WTC11 (cell line): ENCODE data around the gene DCAF5. TPM values are rescaled to one million over a fixed set of nuclear protein-coding genes. Genes with fewer than 3 reads are reported as not detected.

ENCODE experiments used
- ATAC-seq: fragments of 200-7000 bp; cut with Tn5 transposase; 2 replicates; pipeline ENCODE4 v1.10.0; 2021; ENCODE audit warnings: mild to moderate bottlenecking, moderate library complexity
- CTCF ChIA-PET: fragments of 300-600 bp; sonication (Branson Sonifier 250); formaldehyde crosslinking; loops from one replicate; lab custom pipeline; 2021; ENCODE audit warnings: antibody characterized with exemption; lab: Charles Lee
- POLR2A ChIA-PET: fragments of 350-600 bp; sonication (Branson Sonifier 250); formaldehyde crosslinking; loops from one replicate; lab custom pipeline; 2021; ENCODE audit warnings: antibody characterized with exemption; lab: Charles Lee
- DNase-seq: peaks from one replicate; pipeline ENCODE4 v3.0.0; 2021; ENCODE audit warnings: low spot score
- H3K27ac Mint-ChIP-seq: 2 replicates; pipeline ENCODE4 v1.8.0; 2021; ENCODE audit warnings: mixed read lengths
- H3K27me3 Mint-ChIP-seq: 2 replicates; pipeline ENCODE4 v1.8.0; 2021; ENCODE audit warnings: low read depth, mild to moderate bottlenecking, moderate library complexity, mixed read lengths
- H3K36me3 Mint-ChIP-seq: 2 replicates; pipeline ENCODE4 v1.8.0; 2021; ENCODE audit warnings: mixed read lengths
- H3K4me1 Mint-ChIP-seq: 2 replicates; pipeline ENCODE4 v1.8.0; 2022; ENCODE audit warnings: mixed read lengths
- H3K4me3 Mint-ChIP-seq: 2 replicates; pipeline ENCODE4 v1.8.0; 2021; ENCODE audit warnings: mild to moderate bottlenecking, moderate library complexity, mixed read lengths
- H3K9me3 Mint-ChIP-seq: 2 replicates; pipeline ENCODE4 v1.8.0; 2021; ENCODE audit warnings: mixed read lengths
- ARID4B ChIP-seq: sonication (generic); formaldehyde crosslinking; IDR thresholded peaks from 2 replicates; pipeline ENCODE4 v1.8.0; 2023; ENCODE audit warnings: missing genetic modification reagents, mild to moderate bottlenecking, borderline replicate concordance
- ATF2 ChIP-seq: sonication (generic); formaldehyde crosslinking; IDR thresholded peaks from 2 replicates; pipeline ENCODE4 v1.8.1; 2022; ENCODE audit warnings: low read depth, missing genetic modification reagents, borderline replicate concordance
- CBFB ChIP-seq: sonication (generic); formaldehyde crosslinking; IDR thresholded peaks from 2 replicates; pipeline ENCODE4 v1.8.1; 2022; ENCODE audit warnings: mild to moderate bottlenecking, low read depth, missing genetic modification reagents
- E2F5 ChIP-seq: sonication (generic); formaldehyde crosslinking; IDR thresholded peaks from 2 replicates; pipeline ENCODE4 v1.8.1; 2022; ENCODE audit warnings: mild to moderate bottlenecking, moderate library complexity, missing genetic modification reagents
- ESRRA ChIP-seq: sonication (generic); formaldehyde crosslinking; IDR thresholded peaks from 2 replicates; pipeline ENCODE4 v1.8.1; 2022; ENCODE audit warnings: mild to moderate bottlenecking, missing genetic modification reagents, borderline replicate concordance
- FOXK1 ChIP-seq: sonication (generic); formaldehyde crosslinking; IDR thresholded peaks from 2 replicates; pipeline ENCODE4 v1.8.0; 2022; ENCODE audit warnings: mild to moderate bottlenecking, moderate library complexity, missing genetic modification reagents
- FOXP4 ChIP-seq: sonication (generic); formaldehyde crosslinking; IDR thresholded peaks from 2 replicates; pipeline ENCODE4 v1.8.0; 2022; ENCODE audit warnings: mild to moderate bottlenecking, missing genetic modification reagents
- IRF2 ChIP-seq: sonication (generic); formaldehyde crosslinking; IDR thresholded peaks from 2 replicates; pipeline ENCODE4 v1.8.0; 2022; ENCODE audit warnings: low read depth, missing genetic modification reagents, borderline replicate concordance
- MAX ChIP-seq: sonication (generic); formaldehyde crosslinking; IDR thresholded peaks from 2 replicates; pipeline ENCODE4 v1.8.0; 2022; ENCODE audit warnings: mild to moderate bottlenecking, missing genetic modification reagents
- NR3C1 ChIP-seq: sonication (generic); formaldehyde crosslinking; conservative IDR thresholded peaks from 2 replicates; pipeline ENCODE4 v1.8.1; 2023; ENCODE audit warnings: low read depth, mild to moderate bottlenecking, missing genetic modification reagents
- RORB ChIP-seq: fragments of 250-450 bp; sonication (Bioruptor Pico); IDR thresholded peaks from 2 replicates; pipeline ENCODE4 v1.9.0; 2021; ENCODE audit warnings: mild to moderate bottlenecking
- SOX15 ChIP-seq: fragments of 250-450 bp; sonication (Bioruptor Pico); IDR thresholded peaks from 2 replicates; pipeline ENCODE4 v1.9.0; 2021; ENCODE audit warnings: mild to moderate bottlenecking
- TEAD1 ChIP-seq: sonication (generic); formaldehyde crosslinking; IDR thresholded peaks from 2 replicates; pipeline ENCODE4 v1.8.0; 2022; ENCODE audit warnings: mild to moderate bottlenecking, missing genetic modification reagents
- USF2 ChIP-seq: sonication (generic); formaldehyde crosslinking; IDR thresholded peaks from 2 replicates; pipeline ENCODE4 v1.8.1; 2023; ENCODE audit warnings: mild to moderate bottlenecking, missing genetic modification reagents, moderate library complexity
- ZBTB21 ChIP-seq: sonication (generic); formaldehyde crosslinking; IDR thresholded peaks from 2 replicates; pipeline ENCODE4 v1.8.1; 2023; ENCODE audit warnings: mild to moderate bottlenecking, missing genetic modification reagents, borderline replicate concordance
- ZNF121 ChIP-seq: sonication (generic); formaldehyde crosslinking; IDR thresholded peaks from 2 replicates; pipeline ENCODE4 v1.8.0; 2023; ENCODE audit warnings: missing genetic modification reagents
- ZNF138 ChIP-seq: sonication (generic); formaldehyde crosslinking; conservative IDR thresholded peaks from 2 replicates; pipeline ENCODE4 v1.8.1; 2022; ENCODE audit warnings: mild to moderate bottlenecking, moderate library complexity, missing genetic modification reagents
- ZNF232 ChIP-seq: sonication (generic); formaldehyde crosslinking; IDR thresholded peaks from 2 replicates; pipeline ENCODE4 v1.8.0; 2022; ENCODE audit warnings: mild to moderate bottlenecking, missing genetic modification reagents
- ZNF263 ChIP-seq: sonication (generic); formaldehyde crosslinking; IDR thresholded peaks from 2 replicates; pipeline ENCODE4 v1.8.1; 2022; ENCODE audit warnings: low read depth, mild to moderate bottlenecking, moderate library complexity, missing genetic modification reagents
- ZNF281 ChIP-seq: sonication (generic); formaldehyde crosslinking; IDR thresholded peaks from 2 replicates; pipeline ENCODE4 v1.8.0; 2023; ENCODE audit warnings: mild to moderate bottlenecking, missing genetic modification reagents
- total RNA-seq: library from RNA; stranded (reverse); gene quantifications from 3 replicates; pipeline ENCODE4 v1.2.3, GENCODE V29; 2021

The DCAF5 gene
- total RNA-seq, 1 experiment from 2014 or later: 30.3 TPM

GRCh38 chr14:69086537-69086936 is 66.4 kb downstream of the DCAF5 start:
- no peak for ATAC-seq
- POLR2A ChIA-PET: no interaction called here
- no peak for DNase-seq
- Mint-ChIP-seq H3K27me3 (no peaks in the 10 kb centered on the region), H3K4me1 (no peaks in the 10 kb centered on the region), H3K4me3 (no peak overlapping the region), H3K36me3 (peaks cover 11% of the 10 kb centered on the region), H3K9me3 (no peaks in the 10 kb centered on the region), H3K27ac (no peak overlapping the region)
- CTCF ChIA-PET: no interaction called here
- TF ChIP-seq ZNF281 (CRISPR knock-in tag) (no peak), TEAD1 (CRISPR knock-in tag) (no peak), ARID4B (CRISPR knock-in tag) (no peak), ZNF121 (CRISPR knock-in tag) (no peak), ZNF138 (CRISPR knock-in tag) (no peak), ESRRA (CRISPR knock-in tag) (no peak), SOX15 (CRISPR knock-in tag) (no peak), FOXP4 (CRISPR knock-in tag) (no peak), RORB (no peak), ZBTB21 (CRISPR knock-in tag) (no peak), ZNF263 (no peak), ZNF232 (CRISPR knock-in tag) (no peak), IRF2 (CRISPR knock-in tag) (no peak), ATF2 (CRISPR knock-in tag) (no peak), USF2 (CRISPR knock-in tag) (no peak), NR3C1 (CRISPR knock-in tag) (no peak), MAX (CRISPR knock-in tag) (no peak), FOXK1 (CRISPR knock-in tag) (no peak), E2F5 (CRISPR knock-in tag) (no peak), CBFB (CRISPR knock-in tag) (no peak)
